HFFc6 (cell line): ENCODE data around the gene WRNIP1. TPM values are rescaled to one million over a fixed set of nuclear protein-coding genes. Genes with fewer than 3 reads are reported as not detected.

ENCODE experiments used
- DNase-seq: peaks from one replicate; pipeline ENCODE4 v3.0.0-alpha.2; 2018
- H3K27ac Mint-ChIP-seq: 2 replicates; pipeline ENCODE4 v1.8.0; 2020; ENCODE audit warnings: mild to moderate bottlenecking, mixed read lengths
- H3K27me3 Mint-ChIP-seq: 2 replicates; pipeline ENCODE4 v1.8.0; 2021; ENCODE audit warnings: mild to moderate bottlenecking, moderate library complexity, mixed read lengths; ENCODE audit not compliant: insufficient read depth
- H3K36me3 Mint-ChIP-seq: 2 replicates; pipeline ENCODE4 v1.8.0; 2021; ENCODE audit warnings: low read depth, mixed read lengths
- H3K4me1 Mint-ChIP-seq: 2 replicates; pipeline ENCODE4 v1.8.0; 2020; ENCODE audit warnings: low read depth, mixed read lengths
- H3K4me3 Mint-ChIP-seq: 2 replicates; pipeline ENCODE4 v1.8.0; 2020; ENCODE audit warnings: mild to moderate bottlenecking, moderate library complexity, mixed read lengths
- H3K9me3 Mint-ChIP-seq: 2 replicates; pipeline ENCODE4 v1.8.0; 2020; ENCODE audit warnings: mild to moderate bottlenecking, mixed read lengths
- total RNA-seq, 6 experiments: library from RNA; stranded (reverse); fragmentation: NEBNext Ultra II Directional; extraction: Animal tissue kit (Norgen Biotek cat#: 25700); gene quantifications; 2 replicates in 1 of 6; 3 replicates in 5 of 6; pipeline ENCODE4 v1.2.3, GENCODE V29; 2021
- TF ChIP-seq, protein P1 (sequence below): fragments of 200-600 bp; sonication (generic); IDR thresholded peaks from 2 replicates; pipeline ENCODE4 v1.5.0; 2021; ENCODE audit warnings: antibody characterized with exemption, mild to moderate bottlenecking

The WRNIP1 gene
- total RNA-seq, 6 experiments from 2014 or later: 31.9 to 40.4 (median 33.5) TPM

DNA sequence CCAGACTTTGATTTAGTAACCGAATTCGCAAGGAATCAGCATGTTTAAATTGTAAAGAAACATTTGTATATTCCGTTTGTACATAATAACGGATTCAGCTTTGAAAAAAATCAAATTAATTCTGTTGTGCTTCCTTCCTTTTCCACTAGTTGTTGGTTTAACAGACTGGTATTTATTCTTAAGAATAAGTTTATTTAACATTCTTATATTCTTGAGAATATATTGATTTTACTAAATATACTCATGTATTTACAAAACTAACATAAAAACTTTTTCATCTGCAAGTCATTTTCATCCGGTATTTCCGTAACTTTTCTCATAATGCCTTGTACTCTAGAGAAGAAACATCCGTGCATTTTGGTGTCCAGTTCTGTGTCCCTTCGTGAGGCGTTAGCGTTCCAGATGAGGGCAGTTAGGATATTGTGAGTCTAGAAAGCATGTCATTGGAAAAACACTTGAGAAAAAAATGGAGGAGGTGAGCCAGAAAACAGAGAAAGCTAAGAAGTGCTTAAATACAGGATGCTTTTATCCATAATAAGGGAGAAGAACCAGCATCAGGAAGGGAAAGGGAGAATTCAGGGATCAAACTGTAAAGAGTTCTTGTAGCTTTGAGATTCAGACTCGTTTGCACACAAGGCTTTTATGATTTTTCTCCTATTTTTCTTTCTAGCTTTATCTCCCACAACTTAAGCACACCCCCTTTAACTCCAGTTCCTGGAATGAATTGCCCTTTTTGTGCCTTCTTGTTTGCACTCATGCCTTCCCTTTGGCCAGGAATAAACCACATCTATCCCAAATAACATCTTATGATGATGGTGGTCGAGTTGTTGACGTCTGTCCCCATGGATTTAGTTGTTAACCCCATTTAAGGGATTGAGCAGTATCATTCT lies 1.8 kb downstream of the WRNIP1 start:
- peaks cover 7% of the 10 kb centered on the region; the same call in 1 of the 2 replicates for H3K36me3 Mint-ChIP-seq
- no peaks in the 10 kb centered on the region; the same call in 1 of the 2 replicates for H3K9me3 Mint-ChIP-seq
- DNase-seq: peak; percentile 32
- peak overlapping the region; percentile 69 for H3K27ac Mint-ChIP-seq
- peak overlapping the region; percentile 92 for H3K4me3 Mint-ChIP-seq
- 0 out of 2 replicates have a peak, but pooled peaks cover 1% of the 10 kb centered on the region for H3K27me3 Mint-ChIP-seq
- peaks cover 58% of the 10 kb centered on the region for H3K4me1 Mint-ChIP-seq
- TF ChIP-seq, protein P1, sequence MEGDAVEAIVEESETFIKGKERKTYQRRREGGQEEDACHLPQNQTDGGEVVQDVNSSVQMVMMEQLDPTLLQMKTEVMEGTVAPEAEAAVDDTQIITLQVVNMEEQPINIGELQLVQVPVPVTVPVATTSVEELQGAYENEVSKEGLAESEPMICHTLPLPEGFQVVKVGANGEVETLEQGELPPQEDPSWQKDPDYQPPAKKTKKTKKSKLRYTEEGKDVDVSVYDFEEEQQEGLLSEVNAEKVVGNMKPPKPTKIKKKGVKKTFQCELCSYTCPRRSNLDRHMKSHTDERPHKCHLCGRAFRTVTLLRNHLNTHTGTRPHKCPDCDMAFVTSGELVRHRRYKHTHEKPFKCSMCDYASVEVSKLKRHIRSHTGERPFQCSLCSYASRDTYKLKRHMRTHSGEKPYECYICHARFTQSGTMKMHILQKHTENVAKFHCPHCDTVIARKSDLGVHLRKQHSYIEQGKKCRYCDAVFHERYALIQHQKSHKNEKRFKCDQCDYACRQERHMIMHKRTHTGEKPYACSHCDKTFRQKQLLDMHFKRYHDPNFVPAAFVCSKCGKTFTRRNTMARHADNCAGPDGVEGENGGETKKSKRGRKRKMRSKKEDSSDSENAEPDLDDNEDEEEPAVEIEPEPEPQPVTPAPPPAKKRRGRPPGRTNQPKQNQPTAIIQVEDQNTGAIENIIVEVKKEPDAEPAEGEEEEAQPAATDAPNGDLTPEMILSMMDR: peak; percentile 55

DNA sequence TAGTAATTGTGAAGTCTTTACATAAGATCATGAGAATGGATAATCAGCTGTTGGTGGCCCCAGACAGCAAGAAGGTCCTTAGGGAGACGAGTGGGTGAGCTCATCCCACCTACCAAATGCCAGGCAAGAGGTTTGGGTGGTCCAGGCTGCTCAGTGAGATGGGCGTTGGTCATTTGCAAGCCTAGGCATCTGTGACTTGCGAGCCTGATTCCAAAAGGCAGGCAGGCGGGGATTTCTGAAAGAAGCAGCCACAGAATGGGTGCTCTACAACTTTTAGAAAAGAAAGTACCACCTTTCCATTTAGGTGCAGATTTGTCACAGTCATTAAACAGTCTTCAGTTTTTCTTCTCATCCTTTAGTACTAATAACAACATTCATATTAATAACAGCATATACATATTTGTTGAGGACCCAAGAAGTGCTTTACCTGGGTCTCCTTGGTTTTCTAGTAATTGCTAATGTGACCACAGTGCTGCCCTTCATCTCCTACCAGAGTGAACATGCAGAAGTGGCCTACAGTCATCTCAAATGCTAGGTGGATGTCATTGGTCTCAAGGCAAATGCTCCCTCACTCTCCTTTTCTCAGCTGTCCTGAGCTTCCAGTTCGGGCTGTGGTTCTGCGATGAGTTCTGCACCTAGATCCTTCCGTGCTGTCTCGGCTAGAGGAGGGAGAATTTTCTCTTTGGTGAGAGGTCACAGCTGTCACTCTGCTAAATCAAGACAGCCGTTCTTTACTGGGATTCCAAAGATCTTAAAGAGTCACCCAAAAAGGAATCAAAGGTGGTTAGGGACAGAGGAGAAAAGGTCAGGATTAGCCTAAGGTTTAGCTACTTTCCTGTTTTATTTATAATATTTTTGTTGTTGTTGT lies 2.7 kb downstream of the WRNIP1 start:
- Mint-ChIP-seq H3K9me3 (no peaks in the 10 kb centered on the region; the same call in 1 of the 2 replicates), H3K27ac (peak overlapping the region; percentile 69), H3K4me1 (peaks cover 61% of the 10 kb centered on the region)

DNA sequence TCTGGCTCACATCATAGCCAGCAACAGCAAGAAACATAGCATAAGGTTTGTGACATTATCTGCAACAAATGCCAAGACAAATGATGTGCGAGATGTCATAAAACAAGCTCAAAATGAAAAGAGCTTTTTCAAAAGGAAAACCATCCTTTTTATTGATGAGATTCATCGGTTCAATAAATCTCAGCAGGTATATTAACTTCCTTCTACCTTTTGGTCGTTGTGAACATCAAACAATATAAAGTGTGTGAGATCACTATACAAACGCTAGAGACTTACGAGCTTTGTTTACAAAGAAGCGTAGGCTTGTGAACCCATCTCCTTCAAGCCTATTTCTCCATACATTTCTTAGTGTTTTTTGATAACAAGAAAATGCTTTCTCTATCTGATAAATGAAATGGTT lies 3.5 kb downstream of the WRNIP1 start:
- Mint-ChIP-seq H3K36me3 (peaks cover 14% of the 10 kb centered on the region), H3K9me3 (no peaks in the 10 kb centered on the region), H3K27ac (peak overlapping the region; percentile 12), H3K27me3 (0 out of 2 replicates have a peak, but pooled peaks cover 1% of the 10 kb centered on the region), H3K4me3 (peak overlapping the region; percentile 92), H3K4me1 (peaks cover 69% of the 10 kb centered on the region)
- TF ChIP-seq, protein P1: no peak
- DNase-seq: no peak

More for the DNA sequence above, 2.7 kb downstream of the WRNIP1 start:
- no peak for DNase-seq
- TF ChIP-seq, protein P1: no peak
- Mint-ChIP-seq H3K27me3 (0 out of 2 replicates have a peak, but pooled peaks cover 1% of the 10 kb centered on the region), H3K36me3 (peaks cover 7% of the 10 kb centered on the region; the same call in 1 of the 2 replicates), H3K4me3 (peak overlapping the region; percentile 92)

DNA sequence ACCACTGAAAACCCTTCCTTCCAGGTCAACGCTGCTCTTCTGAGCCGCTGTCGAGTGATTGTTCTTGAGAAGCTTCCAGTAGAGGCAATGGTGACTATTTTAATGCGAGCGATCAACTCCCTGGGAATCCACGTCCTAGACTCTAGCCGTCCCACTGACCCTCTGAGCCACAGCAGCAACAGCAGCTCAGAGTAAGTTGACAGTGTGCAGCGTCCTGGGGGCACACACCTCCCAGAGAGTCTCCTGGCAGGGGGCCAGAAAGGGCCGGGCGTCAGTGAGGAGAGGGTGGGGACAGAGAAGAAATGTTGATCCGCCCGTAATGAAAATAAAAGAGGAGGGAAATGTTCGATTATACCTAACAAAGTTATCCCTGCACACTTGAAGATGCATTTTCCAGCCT lies 5.0 kb downstream of the WRNIP1 start:
- Mint-ChIP-seq H3K4me3 (no peak overlapping the region), H3K27ac (no peak overlapping the region), H3K4me1 (peaks cover 60% of the 10 kb centered on the region), H3K36me3 (peaks cover 20% of the 10 kb centered on the region), H3K9me3 (no peaks in the 10 kb centered on the region), H3K27me3 (0 out of 2 replicates have a peak, but pooled peaks cover 1% of the 10 kb centered on the region)
- TF ChIP-seq, protein P1: no peak
- no peak for DNase-seq

DNA sequence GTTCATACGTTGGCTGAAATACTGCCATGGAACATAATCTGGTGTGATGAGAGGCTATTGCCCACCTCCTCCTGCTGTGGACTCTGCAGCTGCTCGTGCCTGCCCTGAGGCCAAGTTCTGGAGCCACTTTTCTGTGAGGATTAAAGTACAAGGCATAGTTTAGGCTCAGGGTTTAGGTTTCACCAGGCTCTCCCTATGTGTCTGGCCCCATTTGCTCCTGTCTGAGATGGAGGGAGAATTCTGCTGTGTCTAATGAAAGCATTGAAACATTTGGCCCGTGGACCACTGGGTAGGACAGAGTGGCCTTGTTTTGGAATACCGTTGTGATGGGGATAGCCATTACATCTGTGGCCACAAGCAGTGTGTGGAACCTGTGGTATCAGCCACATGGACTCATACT lies 5.9 kb downstream of the WRNIP1 start:
- Mint-ChIP-seq H3K4me3 (no peak overlapping the region), H3K36me3 (peaks cover 20% of the 10 kb centered on the region), H3K27me3 (0 out of 2 replicates have a peak, but pooled peaks cover 1% of the 10 kb centered on the region), H3K9me3 (no peaks in the 10 kb centered on the region), H3K27ac (peak overlapping the region; percentile 35; the same call in 1 of the 2 replicates), H3K4me1 (peaks cover 60% of the 10 kb centered on the region)
- DNase-seq: no peak
- TF ChIP-seq, protein P1: no peak
